Measurements from ENCODE around the gene KTI12.
"Not testable (repeated sequence)": the region's sequence is repeated elsewhere in the genome, so short reads cannot be mapped to it uniquely, and the experiment has no call there.

KTI12 gene, protein sequence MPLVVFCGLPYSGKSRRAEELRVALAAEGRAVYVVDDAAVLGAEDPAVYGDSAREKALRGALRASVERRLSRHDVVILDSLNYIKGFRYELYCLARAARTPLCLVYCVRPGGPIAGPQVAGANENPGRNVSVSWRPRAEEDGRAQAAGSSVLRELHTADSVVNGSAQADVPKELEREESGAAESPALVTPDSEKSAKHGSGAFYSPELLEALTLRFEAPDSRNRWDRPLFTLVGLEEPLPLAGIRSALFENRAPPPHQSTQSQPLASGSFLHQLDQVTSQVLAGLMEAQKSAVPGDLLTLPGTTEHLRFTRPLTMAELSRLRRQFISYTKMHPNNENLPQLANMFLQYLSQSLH

DNA sequence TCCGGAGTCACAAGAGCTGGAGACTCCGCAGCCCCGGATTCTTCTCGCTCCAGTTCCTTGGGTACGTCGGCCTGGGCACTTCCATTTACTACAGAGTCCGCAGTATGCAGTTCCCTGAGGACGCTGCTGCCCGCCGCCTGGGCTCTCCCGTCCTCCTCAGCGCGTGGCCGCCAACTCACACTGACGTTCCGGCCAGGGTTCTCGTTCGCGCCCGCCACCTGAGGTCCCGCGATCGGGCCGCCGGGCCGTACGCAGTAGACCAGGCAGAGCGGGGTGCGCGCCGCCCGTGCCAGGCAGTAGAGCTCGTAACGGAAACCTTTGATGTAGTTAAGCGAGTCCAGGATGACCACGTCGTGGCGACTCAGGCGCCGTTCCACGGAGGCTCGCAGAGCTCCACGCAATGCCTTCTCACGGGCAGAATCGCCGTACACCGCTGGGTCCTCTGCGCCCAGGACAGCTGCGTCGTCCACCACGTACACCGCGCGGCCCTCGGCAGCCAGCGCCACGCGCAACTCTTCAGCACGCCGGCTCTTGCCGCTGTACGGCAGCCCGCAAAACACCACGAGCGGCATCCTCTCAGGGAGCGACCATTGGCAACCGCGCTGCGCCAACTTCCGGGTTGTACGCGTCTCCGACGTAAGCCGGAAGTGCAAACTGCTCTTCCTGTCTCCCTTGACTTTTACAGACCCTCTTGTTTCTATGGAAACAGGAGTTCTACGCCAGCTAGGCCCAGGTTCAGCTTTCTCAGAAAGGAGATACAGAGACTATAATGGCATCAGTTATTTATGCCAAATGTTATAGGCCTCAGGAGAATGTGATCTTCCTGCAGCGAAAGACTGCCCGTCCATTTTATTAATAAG lies at the start of gene KTI12:
KTI12 (minus strand) TSS at position 621 of the 860 bp plus-strand sequence; CDS start at position 572, 49 bp downstream.
- peak; percentile 70 to 74 for DNase-seq (ENCODE audit: low read depth in 2 of 2)

DNA sequence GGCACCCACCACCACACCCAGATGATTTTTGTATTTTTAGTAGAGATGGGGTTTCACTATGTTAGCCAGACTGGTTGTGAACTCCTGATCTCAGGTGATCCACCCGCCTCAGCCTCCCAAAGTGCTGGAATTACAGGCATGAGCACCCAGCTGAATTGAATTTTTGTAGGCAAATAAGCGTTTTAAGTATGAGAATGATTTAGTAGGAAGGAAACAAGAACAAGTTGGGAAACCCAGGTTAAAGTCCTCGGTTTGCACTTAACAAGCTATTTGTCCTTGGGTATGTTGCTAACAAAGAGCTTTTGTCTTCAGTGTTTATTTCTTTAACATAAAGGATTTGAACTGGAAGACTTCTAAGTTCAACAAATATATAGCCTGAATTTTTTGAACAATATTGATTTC lies 46.4 kb upstream of the KTI12 start:
- no peak for DNase-seq (ENCODE audit: low read depth in 2 of 2)

DNA sequence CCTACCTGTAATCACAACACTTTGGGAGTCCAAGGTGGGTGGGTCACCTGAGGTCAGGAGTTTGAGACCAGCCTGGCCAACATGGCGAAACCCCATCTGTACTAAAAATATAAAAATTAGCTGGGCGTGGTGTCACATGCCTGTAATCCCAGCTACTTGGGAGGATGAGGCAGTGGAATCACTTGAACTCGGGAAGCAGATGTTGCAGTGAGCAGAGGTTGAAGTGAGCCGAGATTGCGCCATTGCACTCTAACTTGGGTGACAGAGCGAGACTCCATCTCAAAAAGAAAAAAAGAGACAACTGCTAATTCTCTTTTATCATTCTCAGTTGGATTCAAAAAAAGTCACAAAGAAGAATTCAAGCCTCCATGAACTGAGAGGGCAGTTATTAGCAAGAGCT lies 43.7 kb upstream of the KTI12 start:
- DNase-seq (ENCODE audit: low read depth in 2 of 2) = not testable (repeated sequence)

DNA sequence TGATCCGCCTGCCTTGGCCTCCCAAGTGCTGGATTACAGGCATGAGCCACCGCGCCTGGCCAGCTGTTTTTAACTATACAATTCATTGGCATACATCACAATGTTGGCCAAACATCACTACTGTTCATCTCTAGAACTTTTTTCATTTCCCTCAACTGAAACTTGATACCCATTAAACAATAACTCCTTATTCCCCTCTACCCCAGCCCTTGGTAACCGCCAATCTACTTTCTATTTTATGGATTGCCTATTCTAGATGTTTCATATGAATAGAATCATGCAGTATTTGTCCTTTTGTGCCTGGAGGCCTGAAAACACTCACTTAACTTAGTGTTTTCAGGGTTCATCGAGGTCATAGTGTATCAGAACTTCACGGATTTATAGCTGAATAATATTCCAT lies 38.7 kb upstream of the KTI12 start:
- no peak for DNase-seq (ENCODE audit: low read depth in 2 of 2)

DNA sequence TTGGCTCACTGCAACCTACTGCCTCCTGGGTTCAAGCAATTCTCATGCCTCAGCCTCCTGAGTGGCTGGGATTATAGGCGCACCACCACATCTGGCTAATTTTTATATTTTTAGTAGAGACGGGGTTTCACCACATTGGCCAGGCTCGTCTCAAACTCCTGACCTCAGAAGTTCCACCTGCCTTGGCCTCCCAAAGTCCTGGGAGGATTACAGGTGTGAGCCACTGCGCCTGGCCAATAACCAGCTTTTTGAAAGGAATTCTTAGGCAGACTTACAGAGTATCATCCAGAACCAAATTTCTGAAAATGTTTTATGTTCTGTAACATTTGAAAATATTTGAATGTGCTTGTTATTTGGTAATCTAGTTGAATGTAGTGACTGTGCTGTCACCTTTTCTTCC lies 37.1 kb upstream of the KTI12 start:
- no peak for DNase-seq (ENCODE audit: low read depth in 2 of 2)

DNA sequence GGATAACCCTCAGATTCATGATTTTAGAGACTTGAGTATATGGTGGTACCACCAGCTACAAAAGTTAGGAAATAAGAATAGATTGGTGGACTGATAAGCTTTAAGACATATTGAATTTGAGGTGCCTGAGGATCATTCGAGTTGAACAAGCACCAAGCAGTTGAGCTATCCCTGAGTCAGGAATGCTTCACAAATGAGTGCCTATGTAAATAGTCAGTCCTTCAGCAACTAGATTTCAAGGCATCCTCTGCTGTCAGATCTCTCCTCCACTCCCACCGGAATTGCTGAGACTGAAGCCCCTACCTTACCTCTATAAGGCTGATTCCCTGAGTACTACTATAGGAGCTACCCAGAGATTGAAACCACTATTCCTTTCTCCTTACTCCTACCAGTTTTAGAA lies 29.6 kb upstream of the KTI12 start:
- no peak for DNase-seq (ENCODE audit: low read depth in 2 of 2)

DNA sequence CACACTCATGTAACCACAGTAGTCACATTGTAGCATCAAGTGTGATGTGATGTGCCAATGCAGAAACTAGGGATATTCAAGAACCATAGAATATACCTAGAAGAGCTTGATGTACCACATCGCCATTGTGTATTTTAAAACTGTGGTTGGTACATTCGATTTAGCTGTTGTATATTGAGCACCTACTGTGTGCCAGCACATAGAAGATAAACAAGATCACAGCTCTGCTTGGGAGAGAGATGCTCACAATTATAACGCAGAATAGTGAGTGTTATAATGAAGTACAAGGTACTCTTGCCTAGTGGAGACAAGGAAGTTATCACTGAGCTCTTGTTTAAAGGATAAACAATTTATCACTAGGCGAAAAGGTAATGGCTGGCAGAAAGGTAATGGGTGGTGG lies 27.2 kb upstream of the KTI12 start:
- no peak for DNase-seq (ENCODE audit: low read depth in 2 of 2)

DNA sequence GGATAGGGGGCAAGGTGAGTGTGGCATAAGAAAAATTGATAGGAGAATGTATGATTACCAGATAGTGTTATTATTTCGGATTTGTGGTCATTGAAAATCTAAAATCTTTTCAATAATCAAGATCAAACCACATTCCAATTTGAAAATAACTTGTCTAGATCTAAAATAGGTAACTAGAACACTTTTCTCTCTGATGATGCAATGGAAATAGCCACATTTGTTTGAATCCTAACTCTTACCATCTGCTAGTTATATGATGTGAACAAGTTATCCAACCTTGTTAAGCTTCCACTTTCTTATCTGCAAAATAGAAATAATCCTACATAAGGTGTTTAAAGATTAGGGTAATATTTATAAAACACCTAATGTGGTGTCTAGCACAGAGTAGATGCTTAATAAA lies 26.3 kb upstream of the KTI12 start:
- DNase-seq (ENCODE audit: low read depth in 2 of 2) = no peak

DNA sequence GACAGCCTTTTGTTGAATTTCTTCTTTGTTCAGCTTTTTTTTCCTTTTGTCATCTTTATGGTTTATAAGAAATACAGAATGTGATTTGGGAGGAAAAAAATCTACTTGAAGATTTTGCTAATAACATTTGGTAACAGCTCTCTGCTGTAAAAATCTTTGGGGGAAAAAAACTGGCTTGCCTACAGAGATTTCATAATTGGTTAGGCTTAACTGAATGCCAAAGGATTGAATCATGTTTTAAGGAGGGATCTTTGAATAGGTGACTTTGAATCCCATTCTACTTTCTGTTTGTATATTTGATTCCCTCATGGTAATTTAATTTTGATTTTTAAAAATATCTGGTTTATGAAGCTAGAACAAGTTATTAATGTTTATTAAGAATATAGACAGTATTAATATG lies 25.7 kb upstream of the KTI12 start:
- DNase-seq (ENCODE audit: low read depth in 2 of 2) = no peak

DNA sequence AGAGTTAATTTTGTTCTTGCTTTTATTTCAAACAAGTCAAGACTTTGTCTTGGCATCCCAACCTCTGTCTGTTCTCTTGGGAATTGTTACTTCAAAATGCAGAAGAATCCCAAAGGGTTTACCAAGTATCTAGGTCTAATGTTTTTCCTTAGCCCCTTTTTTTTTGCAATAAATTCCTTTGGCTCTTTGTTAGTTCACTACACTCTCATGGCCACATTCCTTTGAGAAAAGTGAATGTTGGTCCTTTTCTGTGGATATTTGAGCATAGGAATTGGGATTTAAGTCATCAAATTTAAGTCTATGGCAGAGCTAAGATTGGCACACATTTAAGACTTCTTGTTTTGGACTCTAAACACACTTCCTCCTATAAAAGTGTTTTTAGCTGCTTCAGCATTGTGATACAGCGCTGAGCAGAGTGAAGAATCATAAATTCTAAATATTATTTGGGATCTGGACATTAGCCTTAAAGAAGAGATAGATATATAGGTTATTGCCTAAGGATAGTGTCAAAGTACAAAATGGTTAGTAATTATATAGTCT lies 24.3 kb upstream of the KTI12 start:
- no peak for DNase-seq (ENCODE audit: low read depth in 2 of 2)

DNA sequence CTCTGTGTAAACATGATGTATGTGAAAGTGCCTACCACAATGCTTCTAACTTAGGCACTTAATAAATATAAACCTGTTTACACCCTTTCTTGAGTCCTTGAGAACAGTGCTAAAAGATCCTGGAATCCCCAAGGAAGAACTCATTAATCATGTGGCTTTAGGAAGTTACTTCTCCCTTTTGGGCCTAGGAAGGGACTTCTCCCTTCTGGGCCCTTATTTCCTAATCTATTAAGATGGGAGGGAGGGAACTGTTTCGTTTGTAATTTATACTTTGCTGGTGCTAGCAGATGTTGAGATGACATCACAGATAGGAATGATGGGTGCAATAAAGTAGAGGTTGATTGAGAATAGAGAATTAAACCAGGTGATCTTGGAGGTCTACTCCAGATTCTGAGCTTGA lies 23.6 kb upstream of the KTI12 start:
- DNase-seq (ENCODE audit: low read depth in 2 of 2) = no peak

DNA sequence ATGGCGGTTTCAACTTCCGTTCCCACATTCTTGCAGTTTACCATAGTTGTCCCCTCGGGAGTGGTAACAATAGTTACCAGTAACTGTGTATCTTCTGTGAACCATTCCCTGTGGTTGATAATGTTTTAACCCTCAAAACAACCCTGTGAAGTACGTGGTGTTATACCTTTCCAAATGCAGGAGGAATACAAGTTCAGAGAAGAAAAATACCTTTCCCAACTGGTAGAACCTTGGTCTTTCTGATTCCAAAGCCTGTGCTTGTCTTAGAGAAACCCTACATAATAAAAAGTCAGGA lies 23.3 kb upstream of the KTI12 start:
- no peak for DNase-seq (ENCODE audit: low read depth in 2 of 2)

DNA sequence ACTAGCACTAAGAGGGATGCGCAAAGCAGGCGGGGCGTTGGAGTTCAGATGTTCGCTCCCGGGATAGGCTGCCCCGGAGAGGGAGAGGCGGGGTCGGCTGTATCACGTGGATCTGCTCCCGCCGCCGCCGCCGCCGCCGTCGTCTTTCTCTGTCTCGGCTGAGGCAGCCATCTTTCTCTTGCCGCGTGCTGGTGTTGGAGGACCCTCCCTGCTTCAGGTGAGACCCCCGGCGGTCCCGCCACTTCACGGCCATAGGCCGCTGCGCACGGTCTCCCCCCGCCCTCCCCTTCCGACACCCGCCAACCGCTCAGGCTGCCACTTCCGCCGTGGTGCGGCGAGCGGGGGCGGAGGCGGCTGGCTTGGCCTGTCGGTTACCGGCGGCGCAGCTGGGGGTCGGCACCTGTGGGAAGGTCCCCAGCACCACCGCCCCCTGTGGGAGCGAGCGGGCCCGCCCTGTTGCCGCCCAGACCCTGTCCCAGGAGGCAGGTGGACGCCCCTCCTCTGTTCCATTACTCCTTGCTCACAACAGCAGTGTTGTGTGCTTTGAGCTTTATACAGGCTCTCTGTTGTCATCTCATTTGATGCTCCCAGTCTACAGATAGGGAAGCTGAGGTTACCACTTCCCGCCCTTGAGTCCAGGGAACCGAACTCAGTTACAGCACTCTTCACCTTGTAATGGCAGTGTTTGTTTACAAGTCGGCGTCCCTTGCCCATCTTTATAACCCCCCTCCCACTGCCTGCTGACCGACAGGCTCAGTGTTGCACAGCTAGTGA lies 22.7 kb upstream of the KTI12 start, which contains the start of gene BTF3L4:
BTF3L4 (plus strand) TSS at position 133 of the 774 bp plus-strand sequence. CDS start 3,553 bp downstream, outside the sequence.
- DNase-seq (ENCODE audit: low read depth in 2 of 2) = peak; percentile 79 to 91

DNA sequence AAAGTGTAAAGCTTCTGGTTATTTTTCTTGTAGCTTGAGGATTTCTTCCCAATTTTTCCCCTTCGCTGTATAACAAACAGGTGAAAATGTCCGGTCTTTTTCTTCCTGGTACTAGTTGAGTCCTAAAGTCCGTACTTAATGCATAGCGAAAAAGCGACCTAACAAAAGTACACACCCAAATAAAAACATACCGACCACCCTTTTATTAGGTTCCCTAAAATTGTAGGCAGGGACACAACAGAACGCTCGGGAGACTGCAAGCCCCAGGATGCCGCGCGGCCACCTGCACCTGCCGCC lies 22.2 kb upstream of the KTI12 start:
- DNase-seq (ENCODE audit: low read depth in 2 of 2) = no peak

DNA sequence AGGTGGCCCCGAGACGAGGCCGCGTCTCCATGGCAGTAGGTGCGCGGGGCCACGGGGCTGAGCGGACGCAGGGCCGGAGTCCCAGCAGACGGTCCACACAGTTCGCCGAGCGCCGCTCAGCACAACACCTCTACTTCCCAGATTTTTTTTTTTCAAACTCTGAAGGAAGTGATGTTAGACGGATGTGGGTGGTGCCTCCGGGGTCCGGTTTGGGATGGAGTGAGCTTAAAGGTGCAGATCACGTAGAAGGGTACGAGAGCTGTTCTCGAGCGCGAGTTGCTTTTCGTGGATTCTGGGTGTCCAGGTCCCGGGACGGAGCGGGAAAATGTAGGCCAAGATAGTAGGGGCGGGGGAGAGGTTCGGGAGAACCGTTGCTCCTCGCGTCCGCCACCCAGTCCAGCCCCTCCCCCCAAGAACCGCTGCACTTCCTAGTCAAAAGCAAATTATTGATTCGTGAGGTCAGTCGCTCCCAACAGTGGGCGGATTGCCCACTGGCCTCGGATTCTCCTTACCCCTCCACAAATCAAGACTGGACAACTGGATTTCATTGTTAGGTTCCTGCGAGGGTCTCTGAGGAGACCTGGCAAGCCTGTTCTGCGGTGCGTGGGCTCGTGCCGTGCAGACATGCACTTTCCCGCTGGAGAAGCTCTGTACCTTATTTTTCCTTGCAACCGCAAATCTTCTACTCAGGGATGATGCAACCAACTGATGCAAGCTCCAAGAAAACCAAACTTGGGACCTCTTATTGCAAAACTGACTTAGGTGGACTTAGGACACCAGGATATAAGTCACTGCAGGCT lies 21.7 kb upstream of the KTI12 start, which contains the start of gene TXNDC12:
TXNDC12 (minus strand) TSS at position 126 of the 800 bp plus-strand sequence; CDS start at position 31, 95 bp downstream.
- peak; percentile 24 to 26 for DNase-seq (ENCODE audit: low read depth in 2 of 2)

DNA sequence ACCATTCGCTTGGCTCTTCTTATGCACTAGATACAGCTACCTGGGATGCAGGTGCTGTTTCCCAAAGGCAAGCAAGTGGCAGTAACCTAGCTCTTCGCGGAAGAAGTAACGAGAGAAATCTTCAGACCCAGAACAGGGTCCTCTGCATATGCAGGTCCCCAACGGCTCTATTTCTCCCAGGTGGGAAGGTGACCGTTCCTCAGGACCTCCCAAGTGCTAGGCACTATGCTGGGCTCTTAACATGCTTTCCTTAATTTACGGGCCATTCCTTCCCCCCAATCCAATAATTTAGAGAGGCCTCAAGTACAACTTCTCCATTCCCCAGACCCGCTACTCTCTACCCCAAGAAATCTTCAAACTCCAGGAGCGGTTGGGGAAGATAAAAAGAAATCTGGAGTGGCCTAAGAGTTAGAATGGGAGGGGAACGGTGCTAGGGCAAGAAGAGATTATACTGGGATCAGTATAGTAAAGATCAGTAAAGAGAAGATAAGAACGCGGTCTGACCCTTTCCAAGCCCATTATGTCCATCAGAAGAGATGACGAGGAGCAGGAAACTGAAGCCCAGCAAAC lies 21.0 kb upstream of the KTI12 start:
- DNase-seq (ENCODE audit: low read depth in 2 of 2) = no peak

DNA sequence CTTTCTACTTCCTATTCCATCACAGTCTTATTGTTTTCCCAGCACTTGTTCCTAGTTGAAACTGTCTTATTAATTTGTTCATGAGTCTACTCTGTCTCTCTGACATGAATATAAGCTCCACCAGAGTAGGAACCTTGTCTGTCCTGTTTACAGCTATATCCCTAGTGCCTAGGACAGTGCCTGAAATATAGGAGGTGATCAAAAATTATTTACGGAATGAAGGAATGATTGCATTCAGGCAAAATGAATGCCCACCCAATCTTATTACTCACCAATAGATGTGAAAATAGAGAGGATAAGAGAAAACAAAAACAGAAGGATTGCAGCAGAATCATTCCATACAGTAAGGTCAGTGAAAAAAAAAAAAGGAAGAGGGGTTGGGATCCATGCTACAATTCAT lies 20.3 kb upstream of the KTI12 start:
- no peak for DNase-seq (ENCODE audit: low read depth in 2 of 2)

DNA sequence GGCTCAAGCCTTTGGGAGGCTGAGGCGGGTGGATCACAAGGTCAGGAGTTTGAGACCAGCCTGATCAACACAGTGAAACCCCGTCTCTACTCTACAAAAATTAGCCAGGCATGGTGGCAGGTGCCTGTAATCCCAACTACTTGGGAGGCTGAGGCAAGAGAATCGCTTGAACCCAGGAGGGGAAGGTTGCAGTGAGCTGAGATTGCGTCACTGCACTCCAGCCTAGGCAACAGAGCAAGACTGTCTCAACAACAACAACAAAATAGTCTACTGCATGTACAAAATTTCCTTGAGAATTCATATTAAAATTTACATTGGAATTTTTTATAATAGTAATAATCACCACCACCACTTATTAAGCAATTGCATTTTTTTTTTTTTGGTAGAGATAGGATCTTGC lies 15.7 kb upstream of the KTI12 start:
- DNase-seq (ENCODE audit: low read depth in 2 of 2) = not testable (repeated sequence)

DNA sequence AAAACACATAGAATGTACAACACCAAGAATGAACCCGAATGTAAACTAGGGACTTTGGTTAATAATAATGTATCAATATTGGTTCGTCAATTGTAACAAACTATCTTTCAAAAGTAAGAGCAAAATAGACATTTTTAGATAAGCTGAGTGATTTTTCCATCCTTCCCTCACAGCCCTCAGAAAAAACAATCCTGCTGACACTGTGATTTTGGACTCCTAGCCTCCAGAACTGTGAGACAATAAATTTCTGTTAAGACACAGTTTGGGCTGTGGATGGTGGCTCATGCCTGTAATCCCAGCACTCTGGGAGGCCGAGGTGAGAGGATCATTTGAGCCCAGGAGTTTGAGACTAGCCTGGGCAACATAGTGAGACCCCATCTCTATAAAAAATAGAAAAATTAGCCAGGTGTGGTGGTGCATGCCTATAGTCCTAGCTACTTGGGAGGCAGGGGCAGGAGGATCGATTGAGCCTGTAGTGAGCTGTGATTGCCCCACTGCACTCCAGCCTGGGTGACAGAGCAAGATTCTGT lies 12.1 kb upstream of the KTI12 start:
- not testable (repeated sequence) for DNase-seq (ENCODE audit: low read depth in 2 of 2)

DNA sequence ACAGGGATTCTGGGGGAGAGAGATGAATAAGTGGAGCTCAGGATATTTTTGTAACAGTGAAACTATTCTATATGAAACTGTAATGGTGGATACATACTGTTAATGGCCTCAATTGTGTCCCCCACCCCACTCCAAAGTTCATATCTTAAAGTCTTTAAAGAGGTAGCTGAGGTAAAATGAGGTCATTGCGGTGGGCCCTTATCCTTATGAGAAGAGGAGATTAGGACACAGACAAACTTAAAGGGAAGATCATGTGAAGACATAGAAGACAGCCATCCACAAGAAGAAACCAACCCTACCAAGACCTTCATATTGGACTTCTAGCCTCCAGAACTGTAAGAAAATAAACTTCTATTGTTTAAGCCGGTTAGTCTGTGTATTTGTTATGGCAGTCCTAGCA lies 11.6 kb upstream of the KTI12 start:
- DNase-seq (ENCODE audit: low read depth in 2 of 2) = no peak

All from stimulated activated CD8-positive, alpha-beta memory T cell treated with anti-CD3 and anti-CD28 coated beads, Interleukin-15, amount 100 ng/mL, for 4 hours (primary cell).